Right lobe of liver (tissue), 6 donors: ENCODE data around the gene GALNT14. TPM values are rescaled to one million over a fixed set of nuclear protein-coding genes. Genes with fewer than 3 reads are reported as not detected.

Experiments
- ATAC-seq, 4 donors: fragments of 200-7000 bp; cut with Tn5 transposase; one replicate each; pipeline ENCODE4 v1.9.1; 2020; ENCODE audit warnings: mild to moderate bottlenecking in 4 of 4, moderate library complexity in 4 of 4
- DNase-seq, 3 donors: peaks; one replicate each; pipeline ENCODE4 v3.0.0-alpha.2; 2020
- H3K27ac ChIP-seq, 3 donors: fragments of 200-600 bp; one replicate each; pipeline ENCODE4 v1.8.0; 2022
- H3K27me3 ChIP-seq, 2 donors: fragments of 200-600 bp; one replicate each; pipeline ENCODE4 v1.8.0; 2022
- H3K36me3 ChIP-seq, 4 donors: fragments of 200-600 bp; sonication (generic) in 1 of 4; one replicate each; pipeline versions ENCODE4 v1.5.1 to v1.8.0; 2017 to 2022; ENCODE audit warnings: control low read depth in 1 of 4
- H3K4me1 ChIP-seq, 4 donors: fragments of 200-600 bp; sonication (generic) in 1 of 4; one replicate each; pipeline versions ENCODE4 v1.5.1 to v1.8.0; 2017 to 2022; ENCODE audit warnings: control low read depth in 1 of 4
- H3K4me3 ChIP-seq, 3 donors: fragments of 200-600 bp; one replicate each; pipeline ENCODE4 v1.8.0; 2022
- H3K9me3 ChIP-seq, 4 donors: fragments of 200-600 bp; sonication (generic) in 1 of 4; one replicate each; pipeline versions ENCODE4 v1.5.1 to v1.8.0; 2017 to 2022; ENCODE audit warnings: control low read depth in 1 of 4
- POLR2A ChIP-seq: fragments of 450-650 bp; IDR thresholded peaks from one replicate; pipeline ENCODE4 v1.6.1; 2017; ENCODE audit warnings: antibody characterized with exemption, mild to moderate bottlenecking
- WGBS: methylation state at CpG from one replicate; pipeline ENCODE4 v1.1.6; 2018; ENCODE audit warnings: low coverage, low lambda C conversion rate; ENCODE audit not compliant: insufficient coverage; ENCODE audit errors: missing lambda C conversion rate; 5-methylcytosine and 5-hydroxymethylcytosine counted together
- intact Hi-C, 2 donors: fragments of 100-400 bp; cut with DNase I; formaldehyde crosslinking; loops; one replicate each; pipeline versions ENCODE4 v1.11.2 to v1.14.1; 2022
- total RNA-seq, 6 experiments: library from RNA; depleted of rRNA in 2 of 6; stranded (reverse); fragments of >200 nt in 2 of 6; fragmentation: NEBNext Ultra II Directional in 3 of 6; extraction: Animal tissue kit (Norgen Biotek cat#: 25700) in 3 of 6; gene quantifications; one replicate each; pipeline versions ENCODE4 v1.1.0 to v1.2.4, GENCODE V29; 2016 to 2023
- TF ChIP-seq, protein P1 (sequence below), 4 donors: fragments of 200-600 bp in 3 of 4; fragments of 450-650 bp in 1 of 4; IDR thresholded peaks; one replicate each; pipeline versions ENCODE4 v1.5.1 to v1.8.0; 2016 to 2022; ENCODE audit warnings: antibody characterized with exemption in 4 of 4, mild to moderate bottlenecking in 2 of 4
- donor health status: DM: no; HTN: yes; CAD: no.
- donor health status: DM: no; HTN: no; CAD: no.
- donor health status: DM: no; HTN: no; CAD: no.
- donor health status: DM: no; HTN: yes; CAD: no.
- donor health status: DM: no; HTN: yes; CAD: no.

The GALNT14 gene
- total RNA-seq, 6 experiments from 2014 or later = 0.37 to 2.8 (median 1.0) TPM

DNA sequence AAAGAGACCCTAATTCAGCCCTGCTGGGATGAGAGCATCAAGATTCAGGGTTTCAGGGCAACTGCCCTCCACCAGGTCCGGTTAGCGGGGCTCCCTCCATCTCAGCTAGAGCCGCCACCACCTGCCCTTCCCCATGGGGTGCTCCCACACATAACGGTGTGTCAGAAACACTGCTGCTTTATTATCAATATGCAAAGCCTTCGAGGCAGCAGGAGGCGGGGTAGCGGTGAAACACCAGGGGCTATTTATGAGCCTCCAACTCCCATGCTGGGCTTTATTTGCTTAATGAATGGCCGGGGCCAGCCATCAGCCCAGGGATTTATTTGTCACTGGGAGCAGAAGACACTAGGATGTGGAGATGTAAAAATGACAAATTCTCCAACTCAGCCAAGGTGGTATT, 109.8 kb downstream of the GALNT14 start:
- Histone ChIP-seq H3K4me1 (no peaks in the 10 kb centered on the region), H3K27me3 (no peaks in the 10 kb centered on the region), H3K27ac (no peak overlapping the region), H3K36me3 (no peaks in the 10 kb centered on the region), H3K4me3 (no peak overlapping the region), H3K9me3 (no peaks in the 10 kb centered on the region)
- no peak for DNase-seq
- WGBS = 30% methylated on average over 3 of the region's 8 CpGs
- no peak for ATAC-seq
- intact Hi-C loops = no loop called here
- TF ChIP-seq, protein P1, sequence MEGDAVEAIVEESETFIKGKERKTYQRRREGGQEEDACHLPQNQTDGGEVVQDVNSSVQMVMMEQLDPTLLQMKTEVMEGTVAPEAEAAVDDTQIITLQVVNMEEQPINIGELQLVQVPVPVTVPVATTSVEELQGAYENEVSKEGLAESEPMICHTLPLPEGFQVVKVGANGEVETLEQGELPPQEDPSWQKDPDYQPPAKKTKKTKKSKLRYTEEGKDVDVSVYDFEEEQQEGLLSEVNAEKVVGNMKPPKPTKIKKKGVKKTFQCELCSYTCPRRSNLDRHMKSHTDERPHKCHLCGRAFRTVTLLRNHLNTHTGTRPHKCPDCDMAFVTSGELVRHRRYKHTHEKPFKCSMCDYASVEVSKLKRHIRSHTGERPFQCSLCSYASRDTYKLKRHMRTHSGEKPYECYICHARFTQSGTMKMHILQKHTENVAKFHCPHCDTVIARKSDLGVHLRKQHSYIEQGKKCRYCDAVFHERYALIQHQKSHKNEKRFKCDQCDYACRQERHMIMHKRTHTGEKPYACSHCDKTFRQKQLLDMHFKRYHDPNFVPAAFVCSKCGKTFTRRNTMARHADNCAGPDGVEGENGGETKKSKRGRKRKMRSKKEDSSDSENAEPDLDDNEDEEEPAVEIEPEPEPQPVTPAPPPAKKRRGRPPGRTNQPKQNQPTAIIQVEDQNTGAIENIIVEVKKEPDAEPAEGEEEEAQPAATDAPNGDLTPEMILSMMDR (IDR thresholded peaks at IDR 0.05) = no peak
- no peak for TF ChIP-seq POLR2A

DNA sequence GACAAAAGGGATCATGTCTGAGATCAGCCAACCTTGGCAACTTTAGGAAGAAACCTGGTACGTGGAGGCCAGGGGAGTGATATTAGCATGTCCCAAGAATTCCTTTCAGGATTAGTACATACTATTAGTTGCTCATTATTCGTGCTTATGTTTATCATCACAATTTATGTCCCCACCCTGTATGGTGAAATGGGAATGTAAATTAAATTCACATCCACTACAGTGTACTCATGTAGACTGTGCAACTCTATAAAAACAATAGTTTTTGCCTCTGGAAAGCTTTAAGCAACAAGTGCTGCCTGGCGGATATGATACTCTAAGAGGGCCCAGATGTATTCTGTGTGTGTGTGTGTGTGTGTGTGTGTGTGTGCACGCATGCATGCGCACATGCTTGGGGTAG, 110.7 kb downstream of the GALNT14 start:
- 58% methylated on average over 5 of the region's 5 CpGs for WGBS
- ATAC-seq (no peak), DNase-seq (no peak)
- TF ChIP-seq, protein P1 (IDR thresholded peaks at IDR 0.05) = no peak
- no peak for TF ChIP-seq POLR2A
- intact Hi-C loops = no loop called here
- Histone ChIP-seq H3K4me1 (no peaks in the 10 kb centered on the region), H3K27ac (no peak overlapping the region), H3K27me3 (no peaks in the 10 kb centered on the region), H3K9me3 (no peaks in the 10 kb centered on the region), H3K4me3 (no peak overlapping the region), H3K36me3 (no peaks in the 10 kb centered on the region)

DNA sequence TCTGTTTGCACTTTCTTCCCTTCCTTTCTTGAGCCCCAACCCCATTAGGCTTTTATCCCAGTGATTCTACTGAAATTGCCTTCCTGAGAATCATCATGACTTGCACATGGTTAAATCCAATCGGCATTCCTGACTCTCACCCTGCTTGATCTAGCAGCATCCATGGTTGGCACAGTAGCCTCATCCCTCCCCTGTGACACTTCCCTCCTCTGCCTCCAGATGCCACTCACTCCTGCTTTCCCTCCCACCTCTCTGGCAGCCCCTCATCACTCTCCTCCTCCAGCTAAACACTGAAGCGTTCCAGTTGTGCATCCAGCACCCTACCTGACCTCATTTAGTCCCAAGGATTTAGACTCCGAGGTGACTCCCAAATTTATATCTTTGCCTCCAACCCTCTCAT, 114.7 kb downstream of the GALNT14 start:
- H3K4me3 ChIP-seq = no peak overlapping the region
- DNase-seq (no peak), ATAC-seq (no peak)
- no peaks in the 10 kb centered on the region for H3K36me3 ChIP-seq
- WGBS = 94% methylated on average over 3 of the region's 3 CpGs
- H3K4me1 ChIP-seq = no peaks in the 10 kb centered on the region
- H3K27ac ChIP-seq = no peak overlapping the region
- no peaks in the 10 kb centered on the region for H3K9me3 ChIP-seq
- no peak for TF ChIP-seq POLR2A
- TF ChIP-seq, protein P1 (IDR thresholded peaks at IDR 0.05) = no peak
- intact Hi-C loops = no loop called here
- H3K27me3 ChIP-seq = no peaks in the 10 kb centered on the region

- no peaks in the 10 kb centered on the region for H3K27me3 ChIP-seq
- H3K4me3 ChIP-seq = no peak overlapping the region
- H3K27ac ChIP-seq = no peak overlapping the region
- ATAC-seq (no peak), DNase-seq (no peak)
- intact Hi-C loops = no loop called here
- 70% methylated on average over 3 of the region's 4 CpGs for WGBS
- TF ChIP-seq, protein P1 (IDR thresholded peaks at IDR 0.05) = no peak
- TF ChIP-seq POLR2A = no peak
- H3K9me3 ChIP-seq = no peaks in the 10 kb centered on the region
- H3K4me1 ChIP-seq = no peaks in the 10 kb centered on the region
- no peaks in the 10 kb centered on the region for H3K36me3 ChIP-seq
These were observed 117.5 kb downstream of the GALNT14 start for GRCh38 chr2:31020713-31021112.

GRCh38 chr2:31018280-31018679, 120.0 kb downstream of the GALNT14 start:
- Histone ChIP-seq H3K27me3 (no peaks in the 10 kb centered on the region), H3K9me3 (no peaks in the 10 kb centered on the region), H3K4me3 (no peak overlapping the region), H3K27ac (no peak overlapping the region), H3K4me1 (no peaks in the 10 kb centered on the region), H3K36me3 (no peaks in the 10 kb centered on the region)
- TF ChIP-seq, protein P1 (IDR thresholded peaks at IDR 0.05) = no peak
- TF ChIP-seq POLR2A = no peak
- DNase-seq = no peak
- intact Hi-C loops = no loop called here
- WGBS = 87% methylated on average over 6 of the region's 6 CpGs
- ATAC-seq = no peak
